HG03196 (cell line): Measurements from ENCODE around the gene RAB8B.
A peak's percentile ranks its signal among the peaks of the same experiment; 100 is the strongest.
"Not testable (repeated sequence)": the region's sequence is repeated elsewhere in the genome, so short reads cannot be mapped to it uniquely, and the experiment has no call there.

Experiments used
- ATAC-seq: cut with Tn5 transposase; IDR thresholded peaks from one replicate; pipeline ENCODE4 v1.9.1; 2021; ENCODE audit not compliant: unreplicated experiment

The RAB8B gene

GRCh38 chr15:63233667-63234423 lies 44.4 kb downstream of the RAB8B start:
- ATAC-seq: no peak

DNA sequence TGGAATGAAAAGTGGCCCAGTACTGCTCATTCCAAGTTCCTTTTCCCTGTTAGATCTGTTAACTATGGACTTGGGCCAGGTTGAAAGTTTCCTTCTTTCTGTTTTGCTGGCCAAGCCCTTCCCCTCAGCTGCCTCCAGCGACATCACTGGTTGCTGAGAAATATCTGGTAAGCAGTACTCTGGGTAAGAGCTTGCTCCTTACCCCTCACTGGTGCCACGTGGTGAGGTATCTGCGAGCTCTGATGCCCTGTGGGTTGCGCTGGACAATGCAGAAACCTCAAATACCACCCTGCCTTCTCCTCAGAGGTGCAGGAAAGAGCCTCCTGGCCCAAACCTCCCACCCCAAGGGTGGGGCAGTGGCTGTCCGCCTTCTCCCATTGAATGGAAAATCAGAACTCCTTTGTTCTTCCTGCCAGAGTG lies 45.1 kb downstream of the RAB8B start:
- ATAC-seq: no peak

- no peak for ATAC-seq
Observed at GRCh38 chr15:63236272-63236671, 46.9 kb downstream of the RAB8B start.

GRCh38 chr15:63237086-63237485 lies 47.7 kb downstream of the RAB8B start:
- ATAC-seq: not testable (repeated sequence)

- no peak for ATAC-seq
Observed at GRCh38 chr15:63238171-63238570, 48.8 kb downstream of the RAB8B start.

DNA sequence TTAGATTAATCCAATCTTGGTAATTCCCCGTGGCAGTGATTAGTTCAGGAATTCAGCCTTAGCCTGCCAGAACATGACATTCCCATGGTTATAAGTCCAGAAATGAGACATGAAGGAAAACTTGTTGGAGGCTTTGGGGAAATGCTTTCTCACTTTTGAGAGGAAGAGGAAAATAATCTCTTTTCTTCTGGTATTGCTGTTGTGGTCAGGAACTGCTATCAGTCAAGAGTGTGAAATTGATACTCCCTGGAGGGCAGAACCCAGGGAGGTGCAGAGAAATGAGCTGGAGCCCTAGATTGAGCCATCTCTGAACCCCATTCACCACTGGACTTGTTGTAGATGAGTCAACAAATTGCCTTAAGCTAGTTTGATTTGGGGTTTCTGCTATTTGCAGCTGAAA lies 49.4 kb downstream of the RAB8B start:
- ATAC-seq: peak; percentile 58

GRCh38 chr15:63240109-63240508 lies 50.7 kb downstream of the RAB8B start:
- no peak for ATAC-seq

- ATAC-seq: no peak
Observed at GRCh38 chr15:63241316-63241715, 51.9 kb downstream of the RAB8B start.

- no peak for ATAC-seq
Observed at GRCh38 chr15:63243101-63243500, 53.7 kb downstream of the RAB8B start.

DNA sequence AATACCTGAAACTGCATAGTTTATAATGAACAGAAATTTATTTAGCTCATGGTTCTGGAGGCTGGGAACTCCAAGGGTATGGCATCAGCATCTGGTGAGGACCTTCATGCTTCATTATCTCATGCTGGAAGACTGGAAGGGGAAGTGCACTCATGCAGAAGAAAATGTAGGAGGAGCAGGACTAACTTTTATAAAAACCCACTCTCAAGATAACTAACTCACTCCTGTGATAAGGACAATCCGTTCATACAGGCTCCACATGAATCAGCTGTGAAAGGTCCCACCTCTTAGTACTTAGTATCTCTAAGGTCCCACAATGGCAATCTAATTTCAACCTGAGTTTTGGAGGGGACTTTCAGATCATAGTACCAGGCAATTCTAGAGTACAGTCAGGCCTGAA lies 54.4 kb downstream of the RAB8B start:
- ATAC-seq: no peak

DNA sequence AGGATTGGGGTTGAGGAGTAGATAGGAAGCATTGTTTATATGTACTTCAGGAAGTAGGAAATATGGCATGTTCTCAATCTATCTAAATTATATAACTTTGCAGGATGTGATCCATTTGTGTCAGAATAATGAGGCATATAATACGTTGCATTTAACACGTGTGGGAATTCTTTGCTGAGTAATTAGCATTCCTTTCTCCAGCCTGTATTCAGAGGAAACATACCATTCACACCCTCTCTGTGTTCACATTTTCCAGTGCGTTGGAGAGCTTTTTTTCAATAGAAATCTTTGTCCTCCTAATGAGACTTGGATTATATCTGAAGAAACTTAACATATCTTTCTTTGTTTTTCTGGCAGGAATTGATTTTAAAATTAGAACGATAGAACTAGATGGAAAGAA lies 55.0 kb downstream of the RAB8B start:
- ATAC-seq: no peak

- no peak for ATAC-seq
Observed at GRCh38 chr15:63244976-63245645, 55.7 kb downstream of the RAB8B start.

- no peak for ATAC-seq
Observed at GRCh38 chr15:63246691-63247469, 57.5 kb downstream of the RAB8B start.

GRCh38 chr15:63250312-63250965 lies 61.0 kb downstream of the RAB8B start:
- ATAC-seq: no peak

- ATAC-seq: no peak
Observed at GRCh38 chr15:63251701-63252100, 62.3 kb downstream of the RAB8B start.

GRCh38 chr15:63252292-63252691 lies 62.9 kb downstream of the RAB8B start:
- no peak for ATAC-seq

DNA sequence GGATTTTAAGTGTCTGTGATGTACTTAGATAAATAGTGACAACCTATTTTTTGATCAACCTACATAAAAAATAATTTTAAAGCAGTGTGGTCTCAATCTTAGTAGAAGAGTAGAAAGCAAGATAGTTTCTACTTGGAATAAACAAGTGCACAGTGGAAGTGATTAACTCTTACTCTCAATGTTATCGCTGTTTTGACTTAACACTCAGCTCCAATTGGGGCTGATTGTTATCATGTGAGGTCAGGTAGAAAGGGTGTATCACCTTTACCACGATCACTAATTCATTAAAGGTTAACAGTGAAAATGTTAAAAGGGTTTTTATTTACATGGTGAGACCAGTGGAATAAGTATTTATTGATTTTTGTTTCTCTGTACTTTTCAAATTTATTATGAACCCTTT lies 65.6 kb downstream of the RAB8B start:
- no peak for ATAC-seq

GRCh38 chr15:63255489-63255990 lies 66.1 kb downstream of the RAB8B start:
- no peak for ATAC-seq

GRCh38 chr15:63256433-63257274 lies 67.2 kb downstream of the RAB8B start:
- no peak for ATAC-seq

GRCh38 chr15:63258658-63259057 lies 69.3 kb downstream of the RAB8B start:
- no peak for ATAC-seq
